OCI-LY7 (cell line): ENCODE measurements around the gene DPF3.

Experiments used
- EZH2phosphoT487 ChIP-seq: fragments of 200-600 bp; sonication (generic); IDR thresholded peaks from 2 replicates; pipeline ENCODE4 v1.6.1; 2018; ENCODE audit warnings: low read depth, borderline replicate concordance, mild to moderate bottlenecking, mixed run types, antibody characterized with exemption, low read length, moderate library complexity, mixed read lengths
- TF ChIP-seq, protein P1 (sequence below): fragments of 200-600 bp; sonication (generic); conservative IDR thresholded peaks from 2 replicates; pipeline ENCODE4 v1.5.1; 2014; ENCODE audit warnings: mild to moderate bottlenecking, antibody characterized with exemption, low read length, moderate library complexity, mixed read lengths

DNA sequence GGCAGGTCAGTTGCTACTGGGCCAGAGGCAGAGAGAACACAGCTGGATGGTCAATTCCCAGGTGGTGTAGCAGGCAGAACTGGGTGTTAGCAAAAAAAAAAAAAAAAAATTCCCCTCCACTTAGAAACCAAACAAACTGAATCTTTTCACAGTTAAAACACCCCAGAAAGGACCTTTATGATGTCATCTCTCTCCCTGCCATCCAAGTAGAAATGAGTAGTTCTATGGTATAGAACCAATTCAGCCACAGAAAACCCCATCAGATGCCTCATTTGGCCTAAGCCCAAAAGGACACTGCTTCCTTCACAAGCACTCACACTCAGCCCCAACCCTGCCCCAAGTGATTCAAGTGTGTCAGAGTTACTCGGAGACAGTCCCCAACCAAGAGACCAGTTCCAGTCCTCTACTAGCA lies 230.8 kb downstream of the DPF3 start:
- no peak for TF ChIP-seq EZH2phosphoT487
- TF ChIP-seq, protein P1, sequence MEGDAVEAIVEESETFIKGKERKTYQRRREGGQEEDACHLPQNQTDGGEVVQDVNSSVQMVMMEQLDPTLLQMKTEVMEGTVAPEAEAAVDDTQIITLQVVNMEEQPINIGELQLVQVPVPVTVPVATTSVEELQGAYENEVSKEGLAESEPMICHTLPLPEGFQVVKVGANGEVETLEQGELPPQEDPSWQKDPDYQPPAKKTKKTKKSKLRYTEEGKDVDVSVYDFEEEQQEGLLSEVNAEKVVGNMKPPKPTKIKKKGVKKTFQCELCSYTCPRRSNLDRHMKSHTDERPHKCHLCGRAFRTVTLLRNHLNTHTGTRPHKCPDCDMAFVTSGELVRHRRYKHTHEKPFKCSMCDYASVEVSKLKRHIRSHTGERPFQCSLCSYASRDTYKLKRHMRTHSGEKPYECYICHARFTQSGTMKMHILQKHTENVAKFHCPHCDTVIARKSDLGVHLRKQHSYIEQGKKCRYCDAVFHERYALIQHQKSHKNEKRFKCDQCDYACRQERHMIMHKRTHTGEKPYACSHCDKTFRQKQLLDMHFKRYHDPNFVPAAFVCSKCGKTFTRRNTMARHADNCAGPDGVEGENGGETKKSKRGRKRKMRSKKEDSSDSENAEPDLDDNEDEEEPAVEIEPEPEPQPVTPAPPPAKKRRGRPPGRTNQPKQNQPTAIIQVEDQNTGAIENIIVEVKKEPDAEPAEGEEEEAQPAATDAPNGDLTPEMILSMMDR, result no peak
